H9 (cell line): ENCODE data around the gene HHAT. TPM values are rescaled to one million over a fixed set of nuclear protein-coding genes. Genes with fewer than 3 reads are reported as not detected.

Source experiments
- DNase-seq: peaks from one replicate; pipeline ENCODE4 v3.0.0-alpha.2; 2017
- H2AFZ ChIP-seq: one replicate; pipeline ENCODE4 v1.6.1; 2013; ENCODE audit warnings: mild to moderate bottlenecking, low read length, control low read depth, moderate library complexity
- H2AK5ac ChIP-seq: 2 replicates; pipeline ENCODE4 v1.6.1; 2013; ENCODE audit warnings: low read length, control low read depth, mixed read lengths; ENCODE audit not compliant: insufficient read length
- H2BK120ac ChIP-seq: one replicate; pipeline ENCODE4 v1.6.1; 2013; ENCODE audit warnings: low read depth, mild to moderate bottlenecking, low read length, control low read depth, inconsistent platforms; ENCODE audit not compliant: poor library complexity, severe bottlenecking
- H2BK12ac ChIP-seq: 2 replicates; pipeline ENCODE4 v1.6.1; 2013; ENCODE audit warnings: low read length, control low read depth, mixed read lengths, low read depth; ENCODE audit not compliant: insufficient read length
- H2BK15ac ChIP-seq: 2 replicates; pipeline ENCODE4 v1.6.1; 2013; ENCODE audit warnings: low read depth, low read length, control low read depth
- H2BK20ac ChIP-seq: one replicate; pipeline ENCODE4 v1.6.1; 2013; ENCODE audit warnings: low read depth, mild to moderate bottlenecking, low read length, control low read depth, inconsistent platforms; ENCODE audit not compliant: poor library complexity, severe bottlenecking
- H2BK5ac ChIP-seq: 2 replicates; pipeline ENCODE4 v1.6.1; 2013; ENCODE audit warnings: low read length, control low read depth, mixed read lengths; ENCODE audit not compliant: insufficient read length
- H3K14ac ChIP-seq: 2 replicates; pipeline ENCODE4 v1.6.1; 2013; ENCODE audit warnings: low read length, control low read depth; ENCODE audit not compliant: insufficient read depth
- H3K18ac ChIP-seq: 2 replicates; pipeline ENCODE4 v1.6.1; 2013; ENCODE audit warnings: low read depth, mild to moderate bottlenecking, mixed read lengths, low read length, control low read depth; ENCODE audit not compliant: insufficient read length
- H3K23ac ChIP-seq: 2 replicates; pipeline ENCODE4 v1.6.1; 2013; ENCODE audit warnings: low read length, control low read depth, mixed read lengths, low read depth; ENCODE audit not compliant: insufficient read length
- H3K23me2 ChIP-seq: 2 replicates; pipeline ENCODE4 v1.6.1; 2013; ENCODE audit warnings: low read depth, mild to moderate bottlenecking, mixed read lengths, low read length, control low read depth; ENCODE audit not compliant: insufficient read length, poor library complexity, severe bottlenecking
- H3K27ac ChIP-seq: 2 replicates; pipeline ENCODE4 v1.5.1; 2013; ENCODE audit warnings: low read length, control low read depth, mixed read lengths, low read depth; ENCODE audit not compliant: insufficient read length
- H3K27me3 ChIP-seq: 2 replicates; pipeline ENCODE4 v1.6.1; 2013; ENCODE audit warnings: low read length, control low read depth, inconsistent platforms; ENCODE audit not compliant: insufficient read depth
- H3K4ac ChIP-seq: 2 replicates; pipeline ENCODE4 v1.6.1; 2013; ENCODE audit warnings: low read depth, mild to moderate bottlenecking, control low read depth, inconsistent platforms, low read length, moderate library complexity
- H3K4me1 ChIP-seq: 2 replicates; pipeline ENCODE4 v1.6.1; 2013; ENCODE audit warnings: low read length, control low read depth, inconsistent platforms; ENCODE audit not compliant: insufficient read depth
- H3K4me2 ChIP-seq: 2 replicates; pipeline ENCODE4 v1.6.1; 2013; ENCODE audit warnings: low read length, control low read depth, mixed read lengths; ENCODE audit not compliant: insufficient read length, insufficient read depth
- H3K56ac ChIP-seq: 2 replicates; pipeline ENCODE4 v1.6.1; 2013; ENCODE audit warnings: low read depth, mild to moderate bottlenecking, mixed read lengths, low read length, control low read depth; ENCODE audit not compliant: insufficient read length
- H3K79me1 ChIP-seq: 2 replicates; pipeline ENCODE4 v1.6.1; 2013; ENCODE audit warnings: low read depth, mild to moderate bottlenecking, moderate library complexity, low read length, control low read depth, inconsistent platforms; ENCODE audit not compliant: insufficient read depth, poor library complexity, severe bottlenecking
- H3K79me2 ChIP-seq: 2 replicates; pipeline ENCODE4 v1.6.1; 2013; ENCODE audit warnings: low read length, control low read depth, inconsistent platforms; ENCODE audit not compliant: insufficient read depth
- H3K9ac ChIP-seq: 2 replicates; pipeline ENCODE4 v1.6.1; 2013; ENCODE audit warnings: low read length, control low read depth, mixed read lengths; ENCODE audit not compliant: insufficient read length; ENCODE audit errors: extremely low read depth
- H3K9me3 ChIP-seq: one replicate; pipeline ENCODE4 v1.6.1; 2013; ENCODE audit warnings: low read depth, low read length, inconsistent platforms; ENCODE audit not compliant: control insufficient read depth
- H3T11ph ChIP-seq: one replicate; pipeline ENCODE4 v1.6.1; 2013; ENCODE audit warnings: mild to moderate bottlenecking, low read length, control low read depth, inconsistent platforms
- H4K20me1 ChIP-seq: one replicate; pipeline ENCODE4 v1.6.1; 2013; ENCODE audit not compliant: control insufficient read depth, insufficient read length, insufficient read depth
- H4K5ac ChIP-seq: 2 replicates; pipeline ENCODE4 v1.6.1; 2013; ENCODE audit warnings: low read depth, mild to moderate bottlenecking, mixed read lengths, low read length, control low read depth; ENCODE audit not compliant: insufficient read length
- H4K8ac ChIP-seq: replicated peaks from 2 replicates; pipeline ENCODE4 v1.6.1; 2013; ENCODE audit warnings: low read length, control low read depth, mixed read lengths, low read depth; ENCODE audit not compliant: insufficient read length
- H4K91ac ChIP-seq: 2 replicates; pipeline ENCODE4 v1.6.1; 2013; ENCODE audit warnings: low read depth, mild to moderate bottlenecking, moderate library complexity, mixed read lengths, low read length, control low read depth; ENCODE audit not compliant: insufficient read length
- H3K27ac Mint-ChIP-seq, 3 experiments: 2 replicates in 2 of 3; 3 replicates in 1 of 3; pipeline ENCODE4 v1.8.0; 2020 to 2021; ENCODE audit warnings: mixed read lengths in 3 of 3, mild to moderate bottlenecking in 1 of 3, moderate library complexity in 1 of 3
- H3K27me3 Mint-ChIP-seq: 2 replicates; pipeline ENCODE4 v1.8.0; 2021; ENCODE audit warnings: low read depth, mild to moderate bottlenecking, moderate library complexity, mixed read lengths
- H3K36me3 Mint-ChIP-seq, 3 experiments: 2 replicates in 2 of 3; 3 replicates in 1 of 3; pipeline ENCODE4 v1.8.0; 2020 to 2021; ENCODE audit warnings: low read depth in 3 of 3, mixed read lengths in 3 of 3; ENCODE audit not compliant: insufficient read depth in 1 of 3
- H3K4me1 Mint-ChIP-seq, 2 experiments: 2 replicates each; pipeline ENCODE4 v1.8.0; 2020; ENCODE audit warnings: mixed read lengths in 2 of 2
- H3K4me3 Mint-ChIP-seq, 2 experiments: 2 replicates in 1 of 2; 3 replicates in 1 of 2; pipeline ENCODE4 v1.8.0; 2020 to 2021; ENCODE audit warnings: mild to moderate bottlenecking in 2 of 2, mixed read lengths in 2 of 2, moderate library complexity in 1 of 2
- H3K9me3 Mint-ChIP-seq, 2 experiments: 2 replicates in 1 of 2; 3 replicates in 1 of 2; pipeline ENCODE4 v1.8.0; 2020; ENCODE audit warnings: mild to moderate bottlenecking in 2 of 2, mixed read lengths in 2 of 2, moderate library complexity in 1 of 2
- WGBS: extraction: QIAGEN DNeasy Blood & Tissue Kit; methylation state at CpG from one replicate; pipeline ENCODE4 v1.1.7; 2013; ENCODE audit warnings: missing lambda C conversion rate, low lambda C conversion rate, mixed read lengths; ENCODE audit not compliant: insufficient read length; ENCODE audit errors: extremely low coverage; 5-methylcytosine and 5-hydroxymethylcytosine counted together
- total RNA-seq: library from RNA; stranded (reverse); gene quantifications from 2 replicates; pipeline ENCODE4 v1.2.1, GENCODE V29; 2021
- TF ChIP-seq, protein P1 (sequence below): fragments of 200-600 bp; sonication (generic); conservative IDR thresholded peaks from 3 replicates; pipeline ENCODE4 v1.8.0; 2021; ENCODE audit warnings: antibody characterized with exemption, mild to moderate bottlenecking

The HHAT gene
- total RNA-seq, 1 experiment from 2014 or later: 0.48 TPM

GRCh38 chr1:210696709-210697108 is 368.0 kb downstream of the HHAT start:
- H3K18ac ChIP-seq: no peak overlapping the region
- H3K36me3 Mint-ChIP-seq: peaks cover 0 to 4% (median 0%) of the 10 kb centered on the region in 3 experiments; a peak in 2 of 7 replicates
- H2BK120ac ChIP-seq: no peak overlapping the region
- H3K56ac ChIP-seq: no peak overlapping the region
- no peaks in the 10 kb centered on the region for H3K27me3 Mint-ChIP-seq
- no peak overlapping the region for H3K14ac ChIP-seq
- no peak overlapping the region for H2AFZ ChIP-seq
- no CpG with 5 or more reads among the region's 1 CpG for WGBS
- H4K5ac ChIP-seq: no peak overlapping the region
- no peak overlapping the region for H3T11ph ChIP-seq
- no peak overlapping the region for H3K23ac ChIP-seq
- no peaks in the 10 kb centered on the region for H3K27me3 ChIP-seq
- no peak overlapping the region for H2BK12ac ChIP-seq
- H3K4me2 ChIP-seq: no peak overlapping the region
- no peak overlapping the region for H3K4ac ChIP-seq
- no peak overlapping the region for H4K8ac ChIP-seq
- no peaks in the 10 kb centered on the region; a peak in 1 of 5 replicates for H3K9me3 Mint-ChIP-seq
- DNase-seq: no peak
- H3K79me2 ChIP-seq: no peaks in the 10 kb centered on the region
- no peak overlapping the region for H4K91ac ChIP-seq
- TF ChIP-seq, protein P1, sequence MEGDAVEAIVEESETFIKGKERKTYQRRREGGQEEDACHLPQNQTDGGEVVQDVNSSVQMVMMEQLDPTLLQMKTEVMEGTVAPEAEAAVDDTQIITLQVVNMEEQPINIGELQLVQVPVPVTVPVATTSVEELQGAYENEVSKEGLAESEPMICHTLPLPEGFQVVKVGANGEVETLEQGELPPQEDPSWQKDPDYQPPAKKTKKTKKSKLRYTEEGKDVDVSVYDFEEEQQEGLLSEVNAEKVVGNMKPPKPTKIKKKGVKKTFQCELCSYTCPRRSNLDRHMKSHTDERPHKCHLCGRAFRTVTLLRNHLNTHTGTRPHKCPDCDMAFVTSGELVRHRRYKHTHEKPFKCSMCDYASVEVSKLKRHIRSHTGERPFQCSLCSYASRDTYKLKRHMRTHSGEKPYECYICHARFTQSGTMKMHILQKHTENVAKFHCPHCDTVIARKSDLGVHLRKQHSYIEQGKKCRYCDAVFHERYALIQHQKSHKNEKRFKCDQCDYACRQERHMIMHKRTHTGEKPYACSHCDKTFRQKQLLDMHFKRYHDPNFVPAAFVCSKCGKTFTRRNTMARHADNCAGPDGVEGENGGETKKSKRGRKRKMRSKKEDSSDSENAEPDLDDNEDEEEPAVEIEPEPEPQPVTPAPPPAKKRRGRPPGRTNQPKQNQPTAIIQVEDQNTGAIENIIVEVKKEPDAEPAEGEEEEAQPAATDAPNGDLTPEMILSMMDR: no peak
- H3K27ac ChIP-seq: no peak overlapping the region
- H3K4me3 Mint-ChIP-seq: no peak overlapping the region
- no peak overlapping the region for H2BK15ac ChIP-seq
- no peaks in the 10 kb centered on the region for H3K23me2 ChIP-seq
- H3K9ac ChIP-seq: no peak overlapping the region
- H2BK5ac ChIP-seq: no peak overlapping the region
- no peak overlapping the region for H3K27ac Mint-ChIP-seq
- H3K79me1 ChIP-seq: no peaks in the 10 kb centered on the region
- no peak overlapping the region for H2AK5ac ChIP-seq
- H3K4me1 Mint-ChIP-seq: peaks cover 3 to 4% of the 10 kb centered on the region in 2 experiments; a peak in 1 of 4 replicates
- no peaks in the 10 kb centered on the region for H3K4me1 ChIP-seq
- no peak overlapping the region for H2BK20ac ChIP-seq
- H3K9me3 ChIP-seq: no peaks in the 10 kb centered on the region
- no peaks in the 10 kb centered on the region for H4K20me1 ChIP-seq
